NCI-H2196 (cell line): Measurements from ENCODE around the gene SNED1.

ENCODE experiments used
- DNase-seq: peaks from one replicate; lab custom pipeline; 2025; ENCODE audit not compliant: unreplicated experiment; lab: John Stamatoyannopoulos, UW

The SNED1 gene

DNA sequence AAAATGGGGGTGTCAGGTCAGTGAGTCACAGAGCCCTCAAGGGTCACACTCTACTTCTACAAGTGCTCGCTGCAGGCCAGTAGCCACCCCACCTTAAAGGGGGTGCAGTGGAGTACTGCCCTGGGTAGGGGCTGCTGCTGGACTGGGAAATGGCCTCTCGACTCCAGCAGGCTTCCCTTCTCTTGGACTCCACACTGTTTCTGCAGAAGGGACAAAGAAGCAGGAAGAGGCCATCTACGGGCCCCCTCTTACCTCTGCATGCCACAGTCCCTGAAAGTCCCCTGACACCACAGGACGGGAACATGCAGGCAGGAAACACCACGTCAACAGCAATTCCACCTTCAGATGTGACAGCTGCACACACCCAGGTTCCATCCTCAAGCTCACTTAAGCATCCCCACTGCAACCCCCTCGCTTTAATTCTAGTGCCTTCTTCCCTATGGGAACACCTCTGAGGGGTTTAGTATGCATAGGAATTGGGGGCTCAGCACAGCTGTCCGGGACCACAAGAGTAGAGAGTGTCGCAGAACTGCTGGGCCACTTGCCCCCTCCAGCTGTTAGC is 22.3 kb downstream of the SNED1 start:
- DNase-seq: no peak

DNA sequence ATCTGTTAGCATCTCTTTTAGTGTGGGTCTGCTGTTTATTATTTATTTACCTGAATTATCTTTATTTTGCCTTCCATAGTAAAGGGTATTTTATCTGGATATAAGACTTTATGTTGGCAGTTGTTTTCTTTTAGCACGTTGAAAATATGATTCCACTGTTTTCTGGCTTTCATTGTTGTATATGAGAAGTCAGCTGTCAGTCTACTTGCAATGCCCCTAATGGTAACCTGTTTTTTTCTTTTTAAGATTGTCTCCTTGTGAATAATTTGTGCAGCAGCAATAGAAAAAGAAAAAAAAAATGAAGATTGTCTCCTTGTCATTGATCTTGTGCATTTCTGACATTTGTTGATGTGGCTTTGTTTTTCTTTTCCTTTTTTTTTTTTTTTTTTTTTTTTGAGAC is 27.2 kb downstream of the SNED1 start:
- DNase-seq: no peak

GRCh38 chr2:241029599-241030332 is 31.3 kb downstream of the SNED1 start:
- no peak for DNase-seq

DNA sequence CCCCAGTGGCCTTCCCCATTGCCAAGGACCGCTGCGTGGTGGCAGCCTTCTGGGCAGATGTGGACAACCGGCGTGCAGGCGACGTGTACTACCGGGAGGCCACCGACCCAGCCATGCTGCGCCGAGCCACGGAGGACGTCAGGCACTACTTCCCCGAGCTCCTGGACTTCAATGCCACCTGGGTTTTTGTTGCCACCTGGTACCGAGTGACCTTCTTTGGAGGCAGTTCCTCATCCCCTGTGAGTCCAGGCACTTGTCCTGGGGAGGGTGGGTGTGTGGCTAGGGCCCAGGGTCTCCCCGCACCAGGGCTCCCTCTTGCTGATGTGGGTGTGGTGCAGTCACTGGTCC is 31.9 kb downstream of the SNED1 start:
- no peak for DNase-seq

GRCh38 chr2:241030883-241031282 is 32.5 kb downstream of the SNED1 start:
- DNase-seq: no peak

DNA sequence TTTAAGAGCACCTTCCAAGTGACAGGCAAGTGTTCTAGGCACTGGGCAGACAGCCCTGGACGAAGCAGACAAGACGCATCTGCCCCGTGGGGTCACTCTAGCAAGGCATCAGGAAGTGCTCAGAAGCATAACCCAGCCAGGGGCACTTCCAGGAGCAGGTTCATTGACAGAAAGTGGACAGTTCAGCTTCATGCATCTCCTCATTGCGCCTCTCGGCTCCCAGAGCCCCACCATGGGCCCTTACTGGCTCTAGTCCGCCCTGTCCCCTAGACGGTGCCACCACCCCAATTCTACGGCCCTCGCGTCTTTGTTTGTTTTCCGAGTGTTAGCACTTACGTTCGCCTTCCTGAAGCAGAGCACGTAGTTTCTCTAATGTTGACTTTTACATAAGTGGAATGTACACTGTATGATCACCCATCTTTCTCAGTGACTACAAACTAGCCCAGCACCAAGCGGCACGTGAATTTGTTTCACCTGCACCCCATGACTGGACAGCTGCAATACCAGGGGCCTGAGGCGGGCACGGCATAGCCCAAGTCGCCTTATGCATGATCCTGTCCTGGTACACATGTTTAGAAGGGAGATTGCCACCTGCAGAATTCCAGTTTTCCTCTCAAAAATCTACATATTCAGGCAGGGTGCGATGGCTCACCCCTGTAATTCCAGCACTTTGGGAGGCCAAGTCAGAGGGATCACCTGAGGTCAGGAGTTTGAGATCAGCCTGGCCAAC is 33.2 kb downstream of the SNED1 start:
- no peak for DNase-seq

- no peak for DNase-seq
These were observed 35.0 kb downstream of the SNED1 start for GRCh38 chr2:241033336-241033987.

DNA sequence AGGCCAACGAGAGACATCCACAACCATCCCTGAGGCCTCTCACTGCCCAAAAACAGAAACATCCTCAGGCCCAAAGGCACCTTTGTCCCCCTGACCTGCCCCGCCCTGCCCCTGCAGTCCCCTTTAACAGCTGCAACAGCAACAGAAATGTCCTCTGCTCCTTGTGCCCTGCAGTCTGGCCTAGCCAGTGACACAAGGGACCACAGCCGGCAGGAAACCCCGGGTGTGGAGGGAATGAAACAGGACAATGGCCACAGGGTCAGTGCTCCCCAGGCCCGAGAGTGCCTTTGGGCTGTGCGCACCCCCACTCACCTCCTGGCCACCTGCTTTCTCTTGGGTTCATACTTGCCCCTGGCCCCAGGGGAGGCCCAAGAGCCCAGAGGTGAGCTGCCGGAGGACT is 35.6 kb downstream of the SNED1 start:
- DNase-seq: no peak

- no peak for DNase-seq
These were observed 36.2 kb downstream of the SNED1 start for GRCh38 chr2:241034490-241035141.

DNA sequence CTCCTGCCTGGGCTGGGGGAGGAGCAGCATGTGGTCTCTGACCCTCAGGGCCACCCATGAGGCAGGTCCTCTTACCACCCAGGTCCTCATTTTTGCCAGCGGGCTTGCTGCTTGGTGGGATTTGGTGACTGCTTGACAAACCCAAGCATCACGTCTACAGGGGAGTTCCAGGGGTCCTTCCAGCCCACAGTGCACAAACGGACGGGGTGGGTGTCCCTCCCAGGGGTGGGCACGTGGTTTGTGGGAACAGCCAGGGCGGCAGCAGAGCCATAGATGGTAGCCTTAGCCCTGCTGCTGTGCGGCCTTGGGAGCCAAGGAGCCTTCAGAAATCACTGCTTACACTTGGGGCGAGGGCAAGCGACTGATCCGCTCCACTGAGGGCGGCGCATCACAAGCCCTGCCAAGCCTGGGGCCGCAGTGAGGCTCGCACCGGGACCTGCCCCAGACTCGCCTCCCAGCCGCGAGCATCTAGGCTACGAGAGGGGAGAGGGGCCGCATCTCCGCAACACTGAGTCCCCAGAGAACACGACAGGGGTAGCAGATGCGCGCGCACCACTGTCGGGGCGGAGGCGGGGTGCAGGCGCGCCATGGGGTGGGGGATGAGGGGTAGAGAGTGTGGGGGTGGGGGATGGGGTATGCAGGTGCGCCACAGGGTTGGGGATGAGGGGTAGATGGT is 36.9 kb downstream of the SNED1 start:
- DNase-seq: no peak

- no peak for DNase-seq
These were observed 37.5 kb downstream of the SNED1 start for GRCh38 chr2:241035818-241036396.

- DNase-seq: peak; percentile 18
These were observed 38.1 kb downstream of the SNED1 start for GRCh38 chr2:241036397-241036963.

GRCh38 chr2:241036964-241037421 is 38.6 kb downstream of the SNED1 start:
- DNase-seq: no peak

GRCh38 chr2:241037498-241037897 is 39.1 kb downstream of the SNED1 start:
- DNase-seq: no peak

GRCh38 chr2:241038374-241039180 is 40.2 kb downstream of the SNED1 start:
- no peak for DNase-seq

- no peak for DNase-seq
These were observed 41.0 kb downstream of the SNED1 start for GRCh38 chr2:241039416-241039815.

GRCh38 chr2:241040081-241040803 is 41.8 kb downstream of the SNED1 start:
- no peak for DNase-seq

DNA sequence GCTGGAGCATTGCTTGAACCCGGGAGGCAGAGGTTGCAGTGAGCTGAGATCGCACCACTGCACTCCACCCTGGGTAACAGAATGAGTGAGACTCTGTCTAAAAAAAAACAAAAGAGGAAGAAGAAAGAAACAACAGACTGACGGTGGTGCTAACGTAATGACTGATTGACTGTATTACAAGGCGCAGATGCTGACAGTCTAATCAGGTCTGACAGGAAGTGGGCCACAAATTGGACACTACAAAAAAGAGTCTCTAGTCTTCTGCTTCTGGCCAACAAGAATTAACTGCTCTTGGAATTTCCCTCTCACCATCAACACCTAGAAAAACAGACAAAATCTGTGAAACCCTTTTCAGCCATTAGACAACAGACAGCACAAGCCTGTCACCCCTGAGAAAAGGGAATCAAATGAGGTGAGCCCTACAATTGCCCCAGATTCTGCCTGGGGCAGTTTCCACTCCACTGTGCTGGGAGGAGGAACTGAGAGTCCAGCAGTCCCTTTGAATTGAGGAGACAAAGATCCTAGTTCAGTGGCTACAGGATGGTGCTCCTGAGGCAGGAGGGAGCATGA is 43.3 kb downstream of the SNED1 start:
- DNase-seq: no peak
